ENCODE data around the gene EYA4.

Gene EYA4

GRCh38 chr6:133241086-133241900 lies at the start of gene EYA4:
TSS of gene EYA4 (plus strand) at chr6:133241357. CDS start at chr6:133274781, 33,424 bp downstream.
- DNase-seq (ENCODE audit: low read depth): no peak

GRCh38 chr6:133193396-133193795 lies 47.8 kb upstream of the EYA4 start:
- no peak for DNase-seq (ENCODE audit: low read depth)

- DNase-seq (ENCODE audit: low read depth): no peak
Measured at GRCh38 chr6:133198725-133199124, 42.4 kb upstream of the EYA4 start.

GRCh38 chr6:133201231-133201630 lies 39.9 kb upstream of the EYA4 start:
- DNase-seq (ENCODE audit: low read depth): no peak

- no peak for DNase-seq (ENCODE audit: low read depth)
Measured at GRCh38 chr6:133202610-133203343, 38.4 kb upstream of the EYA4 start.

GRCh38 chr6:133203344-133203697 lies 37.8 kb upstream of the EYA4 start:
- no peak for DNase-seq (ENCODE audit: low read depth)

GRCh38 chr6:133205304-133205703 lies 35.9 kb upstream of the EYA4 start:
- no peak for DNase-seq (ENCODE audit: low read depth)

GRCh38 chr6:133206942-133207341 lies 34.2 kb upstream of the EYA4 start:
- no peak for DNase-seq (ENCODE audit: low read depth)

GRCh38 chr6:133207754-133208153 lies 33.4 kb upstream of the EYA4 start:
- DNase-seq (ENCODE audit: low read depth): no peak

GRCh38 chr6:133208183-133208755 lies 32.9 kb upstream of the EYA4 start:
- no peak for DNase-seq (ENCODE audit: low read depth)

- no peak for DNase-seq (ENCODE audit: low read depth)
Measured at GRCh38 chr6:133214267-133214666, 26.9 kb upstream of the EYA4 start.

- DNase-seq (ENCODE audit: low read depth): no peak
Measured at GRCh38 chr6:133218852-133219251, 22.3 kb upstream of the EYA4 start.

GRCh38 chr6:133223452-133224029 lies 17.6 kb upstream of the EYA4 start:
- no peak for DNase-seq (ENCODE audit: low read depth)

- DNase-seq (ENCODE audit: low read depth): no peak
Measured at GRCh38 chr6:133225560-133225959, 15.6 kb upstream of the EYA4 start.

GRCh38 chr6:133227344-133227743 lies 13.8 kb upstream of the EYA4 start:
- no peak for DNase-seq (ENCODE audit: low read depth)

- no peak for DNase-seq (ENCODE audit: low read depth)
Measured at GRCh38 chr6:133230052-133230451, 11.1 kb upstream of the EYA4 start.

GRCh38 chr6:133235221-133235620 lies 5.9 kb upstream of the EYA4 start:
- DNase-seq (ENCODE audit: low read depth): no peak

- DNase-seq (ENCODE audit: low read depth): no peak
Measured at GRCh38 chr6:133236932-133237331, 4.2 kb upstream of the EYA4 start.

- DNase-seq (ENCODE audit: low read depth): no peak
Measured at GRCh38 chr6:133240511-133241085, 559 bp upstream of the EYA4 start.

GRCh38 chr6:133241901-133242636 lies 912 bp downstream of the EYA4 start:
- DNase-seq (ENCODE audit: low read depth): no peak
